VCaP (cell line): ENCODE data around the gene UGT1A3.

Experiments used
- H3K27ac ChIP-seq: fragments of 450-650 bp; 2 replicates; pipeline ENCODE4 v1.5.1; 2017
- CTCF ChIP-seq: fragments of 450-650 bp; conservative IDR thresholded peaks from 2 replicates; pipeline ENCODE4 v1.5.1; 2017; ENCODE audit warnings: mild to moderate bottlenecking, moderate library complexity

UGT1A3 gene

GRCh38 chr2:233728723-233729301 lies at the start of gene UGT1A3:
UGT1A3 (plus strand) TSS chr2:233729042; CDS start chr2:233729127, 85 bp downstream.
- TF ChIP-seq CTCF: no peak
- no peak within 1 kb of the TSS for H3K27ac ChIP-seq

GRCh38 chr2:233679196-233679595 lies 49.6 kb upstream of the UGT1A3 start:
- no peak for TF ChIP-seq CTCF
- H3K27ac ChIP-seq: no peak overlapping the region

- no peak overlapping the region for H3K27ac ChIP-seq
- TF ChIP-seq CTCF: no peak
These were observed 48.3 kb upstream of the UGT1A3 start for GRCh38 chr2:233680361-233681045.

GRCh38 chr2:233681521-233682099 lies 47.2 kb upstream of the UGT1A3 start, which contains the start of gene UGT1A7:
UGT1A7 (plus strand) TSS chr2:233681901; CDS start chr2:233681938, 37 bp downstream.
- H3K27ac ChIP-seq: no peak within 1 kb of the TSS
- TF ChIP-seq CTCF: no peak

GRCh38 chr2:233684640-233685039 lies 44.2 kb upstream of the UGT1A3 start:
- H3K27ac ChIP-seq: no peak overlapping the region
- no peak for TF ChIP-seq CTCF

- no peak for TF ChIP-seq CTCF
These were observed 41.9 kb upstream of the UGT1A3 start for GRCh38 chr2:233686928-233687327.

GRCh38 chr2:233688341-233688740 lies 40.5 kb upstream of the UGT1A3 start:
- H3K27ac ChIP-seq: no peak overlapping the region

More at GRCh38 chr2:233686928-233687327, 41.9 kb upstream of the UGT1A3 start:
- H3K27ac ChIP-seq: no peak overlapping the region

More at GRCh38 chr2:233688341-233688740, 40.5 kb upstream of the UGT1A3 start:
- no peak for TF ChIP-seq CTCF
